ENCODE data around the gene CTNNAL1. TPM values are rescaled to one million over a fixed set of nuclear protein-coding genes. Genes with fewer than 3 reads are reported as not detected.

The CTNNAL1 gene
- total RNA-seq, 1 donor from 2014 or later: 11.0 TPM

DNA sequence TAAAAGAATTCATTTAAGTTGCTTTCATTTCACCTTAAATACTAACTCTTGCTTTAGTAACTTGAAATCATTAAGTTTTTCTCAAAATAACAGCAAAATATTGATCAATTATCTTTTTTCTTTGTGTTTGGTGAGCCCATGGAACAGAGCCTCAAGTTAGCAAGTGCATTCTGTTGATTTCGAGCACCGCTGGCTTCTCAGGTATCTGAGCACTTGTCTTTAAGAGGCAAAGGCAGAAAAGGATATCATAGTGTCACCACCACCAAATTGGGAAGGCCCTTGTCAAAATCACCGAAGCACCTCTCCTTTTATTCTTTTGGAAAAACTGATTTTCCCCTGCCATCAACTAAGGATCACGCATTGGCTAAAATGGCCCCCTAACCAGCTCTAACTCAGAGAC lies 17.1 kb upstream of the CTNNAL1 start:
- DNase-seq (ENCODE audit: low spot score): no peak
- ATAC-seq: no peak

- no peak for ATAC-seq
- DNase-seq (ENCODE audit: low spot score): no peak
Measured at GRCh38 chr9:109028457-109028856, 15.2 kb upstream of the CTNNAL1 start.

DNA sequence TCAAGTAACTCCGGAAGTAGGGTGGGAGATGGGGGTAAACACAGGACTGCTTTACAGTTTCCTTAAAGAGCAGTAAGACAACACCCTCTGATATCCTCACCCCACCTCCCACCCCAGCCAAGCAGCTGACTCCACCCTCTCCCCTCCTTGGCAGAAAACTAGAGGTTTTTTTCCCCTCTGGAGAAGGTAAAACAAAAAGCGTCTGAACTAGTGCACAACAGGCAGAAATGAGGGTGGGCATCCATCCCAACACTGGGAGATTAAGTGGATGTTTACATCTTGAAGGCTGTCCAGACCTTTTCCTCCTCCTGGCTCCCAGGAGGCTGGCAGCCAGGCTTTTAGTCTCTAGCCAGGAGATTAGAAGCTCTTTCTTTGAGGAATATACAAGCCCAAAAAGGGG lies 13.9 kb upstream of the CTNNAL1 start:
- ATAC-seq (peak; percentile 14), DNase-seq (ENCODE audit: low spot score) (no peak)

- no peak for DNase-seq (ENCODE audit: low spot score)
- ATAC-seq: no peak
Measured at GRCh38 chr9:109026306-109026705, 13.0 kb upstream of the CTNNAL1 start.

- ATAC-seq: no peak
Measured at GRCh38 chr9:109022873-109023272, 9.6 kb upstream of the CTNNAL1 start.

DNA sequence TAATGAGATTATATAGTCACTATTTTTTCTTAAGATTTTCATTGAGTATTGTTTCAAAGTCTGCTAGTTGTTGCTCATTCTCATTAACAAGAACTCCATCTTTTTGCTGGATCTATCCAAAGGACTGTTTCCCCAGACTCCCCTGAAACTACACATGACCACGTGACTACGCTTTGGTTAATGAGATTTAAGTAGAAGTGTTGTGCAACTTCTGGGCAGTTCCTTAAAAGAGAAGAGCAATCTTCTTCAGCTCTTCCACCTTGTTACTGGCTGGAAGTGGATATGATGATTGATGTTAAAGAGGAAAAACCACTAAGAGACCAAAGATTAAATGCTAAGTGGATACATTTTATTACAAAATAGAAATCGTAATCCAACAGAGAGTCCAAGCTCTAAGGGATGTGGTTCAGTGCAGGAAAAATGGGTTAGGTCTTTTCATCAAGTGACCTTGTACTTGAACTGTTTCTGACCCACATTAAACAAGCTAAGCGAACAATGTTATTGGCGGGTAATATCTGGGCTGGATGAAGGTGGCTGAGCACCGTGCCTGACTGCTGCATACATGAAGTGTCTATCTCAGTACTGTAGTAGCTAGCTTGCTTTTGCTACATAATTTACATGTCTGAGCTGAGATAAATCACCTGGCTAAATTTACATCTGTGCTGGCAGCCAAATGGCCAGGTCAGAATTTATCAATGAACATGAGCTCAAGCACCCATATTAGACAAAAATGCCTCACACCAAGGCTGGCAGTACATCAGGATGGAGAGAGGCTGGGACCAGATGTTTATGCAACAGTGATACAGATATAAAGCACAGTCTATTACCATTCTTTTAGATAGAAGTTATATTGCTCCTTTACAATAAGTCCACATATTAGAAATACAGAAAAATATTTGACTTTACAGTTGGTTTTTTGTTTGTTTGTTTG lies 7.5 kb upstream of the CTNNAL1 start:
- ATAC-seq (no peak), DNase-seq (ENCODE audit: low spot score) (no peak)

More at GRCh38 chr9:109022873-109023272, 9.6 kb upstream of the CTNNAL1 start:
- DNase-seq (ENCODE audit: low spot score): no peak

GRCh38 chr9:109020113-109020512 lies 6.8 kb upstream of the CTNNAL1 start:
- ATAC-seq (no peak), DNase-seq (ENCODE audit: low spot score) (no peak)

DNA sequence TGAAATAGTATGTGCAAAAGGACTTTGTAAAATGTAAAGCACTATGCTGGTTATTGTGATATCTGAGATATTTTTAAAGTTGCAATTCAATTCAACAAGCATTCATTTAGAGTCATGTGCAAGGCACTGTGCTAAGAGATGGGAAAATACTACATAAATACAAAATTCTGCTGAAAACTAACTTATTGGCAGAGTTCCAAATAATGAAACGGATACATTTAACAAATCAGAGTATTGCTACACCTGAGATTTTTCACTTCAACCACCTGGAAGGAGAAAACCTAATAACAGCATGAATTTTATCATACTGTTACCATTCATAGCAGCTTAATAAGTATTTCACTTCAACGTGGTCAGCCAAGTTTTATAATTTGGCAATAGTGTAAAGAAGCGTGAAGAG lies 6.1 kb upstream of the CTNNAL1 start:
- ATAC-seq (no peak), DNase-seq (ENCODE audit: low spot score) (no peak)

- DNase-seq (ENCODE audit: low spot score): no peak
- no peak for ATAC-seq
Measured at GRCh38 chr9:109017493-109017892, 4.2 kb upstream of the CTNNAL1 start.

DNA sequence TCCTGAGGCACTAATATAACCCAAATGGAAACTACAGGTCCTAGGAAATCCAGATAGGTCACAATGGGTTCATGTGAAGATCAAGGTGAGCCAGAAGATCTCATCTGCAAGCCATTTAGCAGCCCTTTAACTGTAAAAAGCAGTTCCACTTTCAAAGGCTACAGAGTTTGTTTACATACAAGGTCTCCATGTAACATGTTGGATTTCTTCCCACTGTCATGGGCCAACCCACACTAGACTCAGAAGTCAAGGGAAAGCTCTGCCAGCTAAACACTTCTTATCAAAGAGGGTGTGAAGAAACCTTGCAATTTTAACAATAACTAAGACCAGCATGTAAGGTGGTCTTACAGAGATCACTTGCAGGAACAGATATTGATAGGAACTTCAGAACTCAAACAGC lies 3.8 kb upstream of the CTNNAL1 start:
- DNase-seq (ENCODE audit: low spot score): no peak
- ATAC-seq: no peak

GRCh38 chr9:109016132-109016531 lies 2.8 kb upstream of the CTNNAL1 start:
- ATAC-seq (no peak), DNase-seq (ENCODE audit: low spot score) (no peak)

DNA sequence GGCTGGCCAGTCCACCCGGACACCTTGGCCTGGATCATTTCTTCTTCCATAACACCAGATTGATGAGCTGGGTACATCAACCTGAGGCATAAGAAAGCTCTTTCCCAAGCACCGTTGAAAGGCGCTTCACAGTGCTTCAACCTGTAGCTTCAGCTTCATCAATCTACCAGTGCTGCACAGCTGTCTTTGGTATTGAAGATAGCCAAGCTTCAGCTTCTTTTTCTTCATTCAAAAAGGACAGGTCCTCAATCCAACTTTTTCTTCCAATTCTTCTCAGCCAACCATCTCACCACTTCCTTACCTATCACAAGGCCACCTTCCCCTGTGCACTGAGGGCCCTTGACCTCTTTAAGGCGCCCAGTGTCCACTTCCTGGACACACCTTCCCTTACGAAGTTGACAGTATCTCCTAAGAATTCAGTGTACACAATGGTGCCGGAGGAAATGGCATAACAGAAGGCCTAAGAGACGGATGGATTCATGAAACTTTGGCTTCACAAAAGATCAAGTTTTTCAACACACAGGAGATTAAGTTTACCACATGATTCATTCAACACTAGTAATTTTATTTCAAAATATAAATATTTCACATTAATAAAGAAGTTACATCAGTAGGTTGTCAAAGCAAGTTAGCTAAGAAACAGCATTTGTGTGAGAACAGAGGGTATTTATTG lies 1.4 kb upstream of the CTNNAL1 start:
- ATAC-seq: no peak
- no peak for DNase-seq (ENCODE audit: low spot score)

- DNase-seq (ENCODE audit: low spot score): no peak
- ATAC-seq: peak; percentile 37
Measured at GRCh38 chr9:109013679-109014607, 644 bp upstream of the CTNNAL1 start.

- ATAC-seq (peak; percentile 40), DNase-seq (ENCODE audit: low spot score) (no peak)
Measured at GRCh38 chr9:109012009-109012875, 1.1 kb downstream of the CTNNAL1 start.

GRCh38 chr9:109011231-109011671 lies 2.0 kb downstream of the CTNNAL1 start:
- ATAC-seq: no peak

DNA sequence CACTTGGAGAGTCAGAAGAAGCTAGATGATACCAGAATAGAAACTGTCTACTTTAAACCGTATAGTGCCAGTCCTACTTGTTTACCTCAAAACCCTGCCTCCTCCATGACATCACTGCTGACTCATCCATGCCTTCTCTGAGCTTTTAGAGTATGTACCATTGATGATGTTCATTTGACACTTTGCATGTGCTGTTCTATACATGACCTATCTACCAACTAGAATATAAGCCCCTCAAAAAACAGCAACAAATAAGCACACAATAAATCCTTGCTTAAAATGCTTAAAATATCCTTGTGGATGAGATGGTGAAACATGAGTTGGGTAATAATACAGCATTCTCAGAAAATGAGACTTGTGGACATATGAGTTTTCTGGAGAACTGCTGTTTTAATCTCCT lies 2.6 kb downstream of the CTNNAL1 start:
- no peak for DNase-seq (ENCODE audit: low spot score)
- ATAC-seq: no peak

More at GRCh38 chr9:109011231-109011671, 2.0 kb downstream of the CTNNAL1 start:
- DNase-seq (ENCODE audit: low spot score): no peak

DNA sequence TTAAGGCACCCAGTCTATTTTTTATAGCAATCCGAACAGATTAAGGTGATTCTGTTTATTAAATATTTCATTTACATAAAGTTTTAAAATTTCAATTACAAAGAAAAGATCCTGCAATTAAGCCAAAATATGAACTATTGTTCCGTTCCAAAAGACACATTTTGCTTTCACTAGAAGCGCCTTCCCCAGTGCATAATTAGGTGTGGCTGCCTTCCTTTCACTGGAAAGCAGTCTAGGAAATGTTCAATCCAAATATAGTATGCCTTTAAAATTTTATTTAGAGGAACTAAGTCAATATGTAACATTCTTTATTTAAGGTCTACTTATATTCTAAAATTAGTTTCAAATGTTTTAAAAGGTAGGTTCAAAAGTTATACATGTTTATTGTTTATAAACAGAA lies 7.6 kb downstream of the CTNNAL1 start:
- DNase-seq (ENCODE audit: low spot score): no peak
- ATAC-seq: no peak

DNA sequence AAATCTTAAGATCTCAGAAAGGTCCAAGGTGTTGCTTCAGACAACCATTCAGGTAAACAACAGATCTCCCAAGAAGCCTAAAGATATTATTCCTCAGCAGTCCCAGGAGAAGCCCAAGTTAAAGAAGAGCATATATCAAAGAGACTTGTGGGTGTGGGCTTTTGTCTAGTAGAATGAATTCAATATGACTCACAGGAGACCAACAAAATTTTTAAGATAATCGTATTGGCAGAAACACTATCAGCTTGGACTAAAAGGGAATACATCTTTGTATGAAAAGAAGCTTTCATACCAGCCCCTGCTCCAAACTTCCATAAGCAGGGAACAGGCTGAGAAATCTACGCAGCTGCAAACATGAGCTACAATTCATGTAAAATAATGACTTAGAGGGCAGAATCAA lies 10.2 kb downstream of the CTNNAL1 start:
- ATAC-seq (no peak), DNase-seq (ENCODE audit: low spot score) (no peak)

- no peak for ATAC-seq
Measured at GRCh38 chr9:109002141-109002540, 11.2 kb downstream of the CTNNAL1 start.

DNA sequence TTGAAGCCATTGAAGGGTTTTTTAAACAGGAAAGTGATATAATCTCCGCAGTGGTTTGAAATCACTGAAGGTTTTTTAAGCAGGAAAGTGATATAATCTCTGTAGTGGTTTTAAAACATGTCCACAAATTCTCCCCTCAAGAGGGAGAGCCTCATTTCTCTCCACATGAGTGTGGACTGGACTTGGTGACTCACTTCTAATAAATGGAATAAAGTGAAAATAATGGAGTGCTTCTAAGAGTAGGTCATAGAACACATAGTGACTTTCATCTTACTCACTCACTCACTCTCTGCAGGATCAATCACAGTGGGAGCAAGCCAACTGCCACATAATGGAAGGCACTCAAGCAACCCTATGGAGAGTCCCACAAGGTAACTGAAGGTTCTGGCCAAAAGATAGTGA lies 12.0 kb downstream of the CTNNAL1 start:
- DNase-seq (ENCODE audit: low spot score) (no peak), ATAC-seq (no peak)

More at GRCh38 chr9:109002141-109002540, 11.2 kb downstream of the CTNNAL1 start:
- DNase-seq (ENCODE audit: low spot score): no peak
